ENCODE measurements around the gene CA9.

The CA9 gene

GRCh38 chr9:35696520-35697215 lies 22.9 kb downstream of the CA9 start:
- DNase-seq = no peak

GRCh38 chr9:35697486-35697885 lies 23.8 kb downstream of the CA9 start:
- no peak for DNase-seq

- DNase-seq = no peak
These were observed 24.5 kb downstream of the CA9 start for GRCh38 chr9:35698231-35698630.

- no peak for DNase-seq
These were observed 26.3 kb downstream of the CA9 start for GRCh38 chr9:35700031-35700430.

GRCh38 chr9:35700942-35701341 lies 27.2 kb downstream of the CA9 start:
- DNase-seq = no peak

GRCh38 chr9:35702696-35703095 lies 29.0 kb downstream of the CA9 start:
- no peak for DNase-seq

GRCh38 chr9:35703906-35704672 lies 30.4 kb downstream of the CA9 start:
- no peak for DNase-seq

- DNase-seq = no peak
These were observed 31.6 kb downstream of the CA9 start for GRCh38 chr9:35705372-35705771.

GRCh38 chr9:35705836-35706430 lies 32.2 kb downstream of the CA9 start:
- no peak for DNase-seq

- DNase-seq = no peak
These were observed 33.2 kb downstream of the CA9 start for GRCh38 chr9:35706951-35707350.

GRCh38 chr9:35708146-35708545 lies 34.4 kb downstream of the CA9 start:
- DNase-seq = no peak

- no peak for DNase-seq
These were observed 37.2 kb downstream of the CA9 start for GRCh38 chr9:35710818-35711500.

- DNase-seq = no peak
These were observed 38.0 kb downstream of the CA9 start for GRCh38 chr9:35711501-35712428.

- DNase-seq = no peak
These were observed 39.2 kb downstream of the CA9 start for GRCh38 chr9:35712762-35713400.

- DNase-seq = no peak
These were observed 39.9 kb downstream of the CA9 start for GRCh38 chr9:35713578-35713977.

- DNase-seq = no peak
These were observed 40.4 kb downstream of the CA9 start for GRCh38 chr9:35714123-35714522.

GRCh38 chr9:35714579-35715252 lies 41.0 kb downstream of the CA9 start:
- DNase-seq = no peak

GRCh38 chr9:35716230-35716629 lies 42.5 kb downstream of the CA9 start:
- no peak for DNase-seq

GRCh38 chr9:35717132-35717870 lies 43.6 kb downstream of the CA9 start:
- DNase-seq = no peak

GRCh38 chr9:35718721-35719511 lies 45.2 kb downstream of the CA9 start:
- no peak for DNase-seq

All from GOT3 (cell line).